Calu3 (cell line): ENCODE measurements around the gene AKAP5. TPM values are rescaled to one million over a fixed set of nuclear protein-coding genes. Genes with fewer than 3 reads are reported as not detected.

Experiments
- BruUV-seq: library from RNA; stranded (reverse); fragments of 400-500 nt; replicated peaks from 2 replicates; lab custom pipeline; 2021; lab: Mats Ljungman, UMichigan
- CTCF ChIA-PET: fragments of 300-600 bp; sonication (Branson Sonifier 250); formaldehyde crosslinking; loops from one replicate; lab custom pipeline; 2022; ENCODE audit warnings: antibody characterized with exemption; lab: Charles Lee
- DNase-seq: peaks from one replicate; pipeline ENCODE4 v3.0.0; 2022
- H3K27ac Mint-ChIP-seq: one replicate; pipeline ENCODE4 v1.8.0; 2022; ENCODE audit warnings: mixed read lengths; ENCODE audit not compliant: unreplicated experiment
- H3K27me3 Mint-ChIP-seq: one replicate; pipeline ENCODE4 v1.8.0; 2022; ENCODE audit warnings: mixed read lengths; ENCODE audit not compliant: unreplicated experiment
- H3K36me3 Mint-ChIP-seq: one replicate; pipeline ENCODE4 v1.8.0; 2022; ENCODE audit warnings: mild to moderate bottlenecking, moderate library complexity, mixed read lengths; ENCODE audit not compliant: insufficient read depth, unreplicated experiment
- H3K4me1 Mint-ChIP-seq: one replicate; pipeline ENCODE4 v1.8.0; 2022; ENCODE audit warnings: mild to moderate bottlenecking, low read depth, mixed read lengths; ENCODE audit not compliant: unreplicated experiment
- H3K4me3 Mint-ChIP-seq: one replicate; pipeline ENCODE4 v1.8.0; 2022; ENCODE audit warnings: mild to moderate bottlenecking, low read depth, moderate library complexity, mixed read lengths; ENCODE audit not compliant: unreplicated experiment
- H3K9me3 Mint-ChIP-seq: one replicate; pipeline ENCODE4 v1.8.0; 2022; ENCODE audit warnings: low read depth, mixed read lengths; ENCODE audit not compliant: unreplicated experiment
- intact Hi-C: fragments of 100-400 bp; cut with micrococcal nuclease; formaldehyde crosslinking; loops from one replicate; pipeline ENCODE4 v1.10.0; 2022; ENCODE audit not compliant: unreplicated experiment
- total RNA-seq: library from RNA; stranded (reverse); gene quantifications from 2 replicates; pipeline ENCODE4 v1.2.3, GENCODE V29; 2022
- TF ChIP-seq, protein P1 (sequence below): fragments of 200-600 bp; IDR thresholded peaks from one replicate; pipeline ENCODE4 v1.8.0; 2022; ENCODE audit warnings: antibody characterized with exemption; ENCODE audit not compliant: unreplicated experiment

AKAP5 gene
- total RNA-seq, 1 experiment from 2014 or later, result 1.7 TPM

DNA sequence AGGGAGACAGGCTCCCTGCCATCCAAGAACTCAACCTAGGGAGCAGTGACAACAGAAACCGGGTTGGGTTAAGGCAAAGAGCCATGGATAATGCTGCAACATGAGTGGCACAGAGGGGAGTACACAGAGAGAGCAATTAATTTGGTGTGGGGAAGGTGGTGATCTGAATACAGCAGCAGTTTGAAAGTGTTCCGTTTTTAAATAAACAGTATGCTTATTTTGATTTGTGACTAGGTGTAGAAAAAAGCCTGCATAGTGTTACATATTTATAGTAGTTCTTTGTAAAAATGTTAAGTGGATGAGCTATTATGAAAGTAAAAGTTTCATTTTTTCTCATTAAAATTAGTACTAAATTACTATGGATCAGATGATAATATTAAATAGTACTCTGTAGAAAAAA lies 8.7 kb downstream of the AKAP5 start:
- intact Hi-C loops, result no loop called here
- H3K27ac Mint-ChIP-seq, result no peak overlapping the region

DNA sequence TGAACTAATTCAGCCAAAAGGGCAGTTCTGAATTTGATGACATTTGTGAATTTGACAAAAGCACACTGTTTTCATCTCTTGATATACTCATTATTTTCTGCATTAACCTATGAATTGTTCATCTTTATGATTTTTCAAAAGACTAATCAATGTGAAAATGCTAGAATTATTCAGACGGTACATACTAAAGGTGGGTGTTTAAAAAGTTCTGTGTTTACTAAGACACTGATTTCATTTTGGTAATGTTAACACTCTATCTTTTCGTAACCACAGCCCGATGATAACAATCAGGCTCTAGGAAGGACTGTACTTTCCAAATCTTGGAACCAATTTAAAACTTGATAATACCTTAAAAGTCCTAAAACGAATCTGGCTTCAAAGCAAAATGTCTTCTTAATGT lies 9.4 kb downstream of the AKAP5 start:
- Mint-ChIP-seq H3K9me3 (no peaks in the 10 kb centered on the region), H3K27me3 (no peaks in the 10 kb centered on the region), H3K4me3 (no peak overlapping the region), H3K4me1 (no peaks in the 10 kb centered on the region), H3K27ac (no peak overlapping the region), H3K36me3 (no peaks in the 10 kb centered on the region)
- CTCF ChIA-PET, result no interaction called here
- intact Hi-C loops, result loop anchor here (5.0 kb wide), 1 partner anchor 42 kb away; no protein-coding TSS in a partner anchor
- BruUV-seq, result no TSS peak
- TF ChIP-seq, protein P1, sequence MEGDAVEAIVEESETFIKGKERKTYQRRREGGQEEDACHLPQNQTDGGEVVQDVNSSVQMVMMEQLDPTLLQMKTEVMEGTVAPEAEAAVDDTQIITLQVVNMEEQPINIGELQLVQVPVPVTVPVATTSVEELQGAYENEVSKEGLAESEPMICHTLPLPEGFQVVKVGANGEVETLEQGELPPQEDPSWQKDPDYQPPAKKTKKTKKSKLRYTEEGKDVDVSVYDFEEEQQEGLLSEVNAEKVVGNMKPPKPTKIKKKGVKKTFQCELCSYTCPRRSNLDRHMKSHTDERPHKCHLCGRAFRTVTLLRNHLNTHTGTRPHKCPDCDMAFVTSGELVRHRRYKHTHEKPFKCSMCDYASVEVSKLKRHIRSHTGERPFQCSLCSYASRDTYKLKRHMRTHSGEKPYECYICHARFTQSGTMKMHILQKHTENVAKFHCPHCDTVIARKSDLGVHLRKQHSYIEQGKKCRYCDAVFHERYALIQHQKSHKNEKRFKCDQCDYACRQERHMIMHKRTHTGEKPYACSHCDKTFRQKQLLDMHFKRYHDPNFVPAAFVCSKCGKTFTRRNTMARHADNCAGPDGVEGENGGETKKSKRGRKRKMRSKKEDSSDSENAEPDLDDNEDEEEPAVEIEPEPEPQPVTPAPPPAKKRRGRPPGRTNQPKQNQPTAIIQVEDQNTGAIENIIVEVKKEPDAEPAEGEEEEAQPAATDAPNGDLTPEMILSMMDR, result no peak
- no peak for DNase-seq

More for the DNA sequence above, 8.7 kb downstream of the AKAP5 start:
- Mint-ChIP-seq H3K9me3 (no peaks in the 10 kb centered on the region), H3K36me3 (no peaks in the 10 kb centered on the region), H3K4me1 (no peaks in the 10 kb centered on the region), H3K4me3 (no peak overlapping the region), H3K27me3 (no peaks in the 10 kb centered on the region)
- no peak for DNase-seq
- TF ChIP-seq, protein P1, result no peak
- no TSS peak for BruUV-seq
- CTCF ChIA-PET, result no interaction called here

DNA sequence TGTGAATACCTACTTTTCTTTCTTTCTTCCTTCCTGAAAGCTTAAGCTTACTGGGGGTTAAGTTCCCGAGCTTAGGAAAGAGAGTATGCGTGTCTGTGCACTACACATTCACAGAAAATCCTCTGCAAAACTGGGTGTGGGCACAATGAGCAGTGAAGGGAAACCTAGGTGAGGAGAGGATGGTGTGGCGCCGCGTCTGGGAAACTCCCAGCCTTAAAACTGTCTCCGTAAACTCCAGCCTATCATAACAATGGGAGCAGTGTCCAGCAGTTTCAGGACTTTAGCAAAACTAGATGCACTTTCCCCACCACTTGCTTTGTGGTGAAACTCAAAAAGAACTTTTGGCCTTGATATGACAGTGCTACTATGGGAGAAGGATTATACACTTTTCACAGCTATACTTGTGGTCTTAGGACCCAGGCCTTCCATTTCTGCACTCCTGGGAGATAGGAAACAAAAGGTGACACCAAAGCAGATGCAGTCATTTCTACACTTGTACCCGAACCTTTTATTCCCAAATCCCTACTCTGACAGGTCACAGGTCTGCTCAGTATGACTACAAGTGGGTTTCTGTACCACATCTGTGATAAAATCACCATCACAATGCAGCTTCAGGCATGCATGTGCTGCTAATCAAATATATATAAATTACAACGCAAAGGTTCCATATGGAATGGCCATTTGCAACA lies 10.4 kb downstream of the AKAP5 start:
- Mint-ChIP-seq H3K36me3 (no peaks in the 10 kb centered on the region), H3K4me1 (no peaks in the 10 kb centered on the region), H3K27ac (no peak overlapping the region), H3K27me3 (no peaks in the 10 kb centered on the region), H3K4me3 (no peak overlapping the region), H3K9me3 (no peaks in the 10 kb centered on the region)
- CTCF ChIA-PET, result no interaction called here
- intact Hi-C loops, result loop anchor here (5.0 kb wide), 1 partner anchor 43 kb away; no protein-coding TSS in a partner anchor
- no peak for DNase-seq
- TF ChIP-seq, protein P1, result no peak
- no TSS peak for BruUV-seq

DNA sequence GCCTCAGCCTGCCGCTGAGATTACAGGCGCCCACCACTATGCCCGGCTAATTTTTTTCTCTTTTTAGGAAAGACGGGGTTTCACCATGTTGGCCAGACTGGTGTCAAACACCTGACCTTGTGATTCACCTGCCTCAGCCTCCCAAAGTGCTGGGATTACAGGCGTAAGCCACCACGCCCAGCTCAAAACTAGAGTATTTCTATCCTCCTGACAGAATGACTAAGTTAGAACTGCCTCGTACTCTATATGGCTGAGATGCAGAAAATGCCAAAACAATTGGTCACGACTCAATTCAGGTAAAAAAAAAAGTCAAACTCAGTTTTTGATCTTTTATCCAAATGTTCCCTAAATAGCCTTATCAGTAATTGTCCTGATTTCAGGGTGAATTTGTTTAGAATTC lies 11.1 kb downstream of the AKAP5 start:
- TF ChIP-seq, protein P1, result no peak
- no peak for DNase-seq
- CTCF ChIA-PET, result no interaction called here
- no TSS peak for BruUV-seq
- Mint-ChIP-seq H3K4me3 (no peak overlapping the region), H3K36me3 (no peaks in the 10 kb centered on the region), H3K27me3 (no peaks in the 10 kb centered on the region), H3K4me1 (no peaks in the 10 kb centered on the region), H3K9me3 (no peaks in the 10 kb centered on the region), H3K27ac (no peak overlapping the region)
- intact Hi-C loops, result loop anchor here (5.0 kb wide), 1 partner anchor 44 kb away; no protein-coding TSS in a partner anchor
